HG03064 (cell line): ENCODE data around the gene CELA2B.
"Not testable (repeated sequence)": the region's sequence is repeated elsewhere in the genome, so short reads cannot be mapped to it uniquely, and the experiment has no call there.

ENCODE experiments used
- ATAC-seq: cut with Tn5 transposase; IDR thresholded peaks from one replicate; pipeline ENCODE4 v1.9.1; 2021; ENCODE audit warnings: low read depth; ENCODE audit not compliant: unreplicated experiment

The CELA2B gene

GRCh38 chr1:15492596-15492995 lies 16.7 kb downstream of the CELA2B start:
- no peak for ATAC-seq

DNA sequence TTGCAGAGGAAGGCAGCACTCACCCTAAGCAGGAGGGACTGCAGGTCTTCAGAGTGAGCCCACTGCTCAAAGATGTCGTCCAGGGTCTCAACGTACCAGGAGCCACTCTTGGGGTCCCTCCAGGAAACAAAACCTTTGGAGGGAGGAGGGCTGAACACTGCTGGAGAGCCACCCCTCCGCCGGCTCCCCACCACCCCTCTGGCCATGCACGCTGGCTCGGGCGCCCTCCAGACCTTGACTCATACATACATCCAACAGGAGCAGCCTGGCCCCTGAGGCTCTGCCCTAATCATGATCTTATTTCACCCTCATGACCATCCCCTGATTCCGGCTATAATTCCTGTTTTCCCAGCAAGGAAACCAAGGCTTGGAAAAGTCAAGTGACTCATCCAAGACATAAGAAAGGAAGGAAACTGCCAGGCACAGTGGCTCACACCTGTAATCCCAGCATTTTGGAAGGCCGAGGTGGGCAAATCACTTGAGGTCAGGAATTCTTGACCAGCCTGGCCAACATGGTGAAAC lies 18.0 kb downstream of the CELA2B start:
- no peak for ATAC-seq

- no peak for ATAC-seq
These were observed 24.6 kb downstream of the CELA2B start for GRCh38 chr1:15500184-15501178.

GRCh38 chr1:15501208-15502032 lies 25.5 kb downstream of the CELA2B start:
- ATAC-seq: no peak

DNA sequence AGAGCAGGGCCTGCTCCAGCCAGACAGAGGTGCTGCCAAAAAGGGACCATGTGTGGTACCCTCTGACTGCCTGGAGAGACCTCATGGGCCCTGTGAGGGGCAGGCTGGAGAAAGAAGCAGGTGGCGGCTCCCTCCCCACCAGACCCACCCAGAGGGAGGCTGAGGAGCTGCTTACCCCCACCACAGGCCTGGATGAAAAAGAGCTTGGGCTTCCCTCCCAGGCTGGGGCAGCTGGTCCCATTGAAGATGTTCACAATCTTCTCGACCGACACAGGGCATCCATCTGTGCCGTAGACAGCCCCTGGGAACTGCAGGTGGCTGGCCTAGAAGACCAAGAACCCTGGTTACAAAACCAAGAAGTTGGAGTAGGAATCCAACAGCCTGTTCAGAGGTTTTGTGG lies 28.5 kb downstream of the CELA2B start:
- no peak for ATAC-seq

- ATAC-seq: no peak
These were observed 30.9 kb downstream of the CELA2B start for GRCh38 chr1:15506831-15507230.

GRCh38 chr1:15507278-15507677 lies 31.4 kb downstream of the CELA2B start:
- no peak for ATAC-seq

DNA sequence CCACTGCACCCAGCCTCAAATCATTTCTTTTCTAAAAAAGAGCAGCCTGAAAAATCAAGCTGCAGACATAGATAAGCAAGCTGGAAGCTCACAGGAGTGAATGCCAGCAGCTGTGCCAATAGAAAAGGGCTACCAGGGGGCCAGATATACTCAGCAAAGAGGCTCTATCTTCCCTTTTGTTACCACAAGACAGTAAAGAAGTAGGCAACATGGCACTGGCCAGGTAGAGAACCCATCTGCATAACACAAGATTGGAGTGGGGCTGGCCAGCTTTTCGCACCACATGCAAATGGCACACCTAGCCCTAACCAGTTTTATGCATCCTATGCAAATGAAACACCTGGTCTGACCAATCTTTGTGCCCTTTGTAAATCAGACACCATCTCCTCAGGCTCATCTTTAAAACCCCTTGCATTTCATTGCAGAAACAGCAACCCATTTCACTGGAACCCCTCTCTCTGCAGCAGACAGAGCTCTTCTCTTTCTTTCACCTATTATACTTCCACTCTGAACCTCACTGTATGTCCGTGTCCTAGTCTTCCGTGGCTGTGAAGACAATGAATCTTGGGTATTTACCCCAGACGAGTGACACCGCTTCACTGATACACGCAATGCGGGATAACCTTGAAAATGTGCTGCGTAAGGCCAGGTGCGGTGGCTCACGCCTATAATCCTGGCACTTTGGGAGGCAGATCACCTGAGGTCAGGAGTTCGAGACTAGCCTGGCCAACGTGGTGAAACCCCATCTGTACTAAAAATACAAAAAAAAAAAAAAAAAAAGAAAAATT lies 33.0 kb downstream of the CELA2B start:
- no peak for ATAC-seq

DNA sequence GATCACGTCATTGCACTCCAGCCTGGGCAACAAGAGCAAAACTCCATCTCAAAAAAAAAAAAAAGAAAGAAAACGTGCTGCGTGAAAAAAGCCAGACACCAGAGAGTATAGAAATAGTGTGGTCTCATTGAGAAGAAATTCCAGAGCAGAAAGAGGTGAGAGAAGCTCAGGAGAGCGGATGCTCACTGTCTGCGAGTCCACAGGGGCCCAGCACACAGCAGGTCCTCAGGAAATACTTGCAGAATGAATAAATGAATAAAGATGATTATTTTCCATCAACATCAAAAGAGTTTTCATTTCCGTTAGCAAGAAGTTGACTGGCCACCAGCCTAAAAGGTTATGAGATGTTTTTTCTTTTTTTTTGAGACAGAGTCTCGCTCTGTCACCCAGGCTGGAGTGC lies 33.7 kb downstream of the CELA2B start:
- ATAC-seq: no peak

GRCh38 chr1:15510611-15511405 lies 34.9 kb downstream of the CELA2B start:
- no peak for ATAC-seq

- no peak for ATAC-seq
These were observed 37.3 kb downstream of the CELA2B start for GRCh38 chr1:15513192-15513591.

- no peak for ATAC-seq
These were observed 38.0 kb downstream of the CELA2B start for GRCh38 chr1:15513919-15514318.

- not testable (repeated sequence) for ATAC-seq
These were observed 38.7 kb downstream of the CELA2B start for GRCh38 chr1:15514557-15514956.

DNA sequence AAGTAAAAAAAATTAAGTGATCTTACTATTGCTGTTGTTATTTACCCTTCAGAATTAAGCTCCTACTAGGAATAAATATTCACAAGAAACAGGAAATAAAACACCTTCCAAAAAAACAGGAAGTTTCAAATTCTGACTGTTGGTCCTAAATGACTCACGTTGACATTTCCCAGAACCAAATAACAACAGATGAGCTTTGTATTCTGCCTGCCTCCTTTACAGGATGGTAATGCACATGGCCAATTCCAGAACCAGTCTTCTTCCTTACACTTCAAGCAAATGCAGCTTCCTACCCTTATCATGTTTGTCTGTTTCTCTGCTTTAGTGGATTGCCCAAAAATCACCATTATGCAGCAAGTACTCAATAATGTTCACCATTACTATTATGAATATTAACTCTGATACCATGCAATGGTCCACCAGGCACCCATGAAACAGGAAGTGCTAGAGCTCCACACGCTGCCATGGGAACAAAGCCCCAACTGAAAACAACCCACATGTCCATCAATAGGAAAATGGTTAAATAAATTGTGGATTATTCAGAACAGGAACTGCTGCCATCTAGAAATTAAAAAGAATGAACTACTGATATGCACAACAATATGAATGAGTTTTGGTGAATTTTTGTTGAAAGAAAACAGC lies 39.2 kb downstream of the CELA2B start:
- no peak for ATAC-seq

DNA sequence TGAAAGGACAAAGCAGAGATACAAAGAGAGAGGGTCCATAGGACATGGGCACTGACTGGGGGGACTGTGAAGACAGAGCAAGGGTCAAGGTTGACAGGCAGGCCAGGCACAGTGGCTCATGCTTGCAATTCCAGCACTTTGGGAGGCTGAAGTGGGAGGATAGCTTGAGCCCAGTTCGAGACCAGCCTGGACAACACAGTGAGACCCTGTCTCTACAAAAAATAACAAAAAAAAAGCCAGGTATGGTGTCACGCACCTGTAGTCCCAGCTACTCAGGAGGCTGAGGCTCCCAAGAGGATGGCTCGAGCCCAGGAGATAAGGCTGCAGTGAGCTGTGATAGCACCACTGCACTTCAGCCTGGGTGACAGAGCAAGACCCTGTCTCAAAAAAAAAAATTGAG lies 43.7 kb downstream of the CELA2B start:
- ATAC-seq: no peak

DNA sequence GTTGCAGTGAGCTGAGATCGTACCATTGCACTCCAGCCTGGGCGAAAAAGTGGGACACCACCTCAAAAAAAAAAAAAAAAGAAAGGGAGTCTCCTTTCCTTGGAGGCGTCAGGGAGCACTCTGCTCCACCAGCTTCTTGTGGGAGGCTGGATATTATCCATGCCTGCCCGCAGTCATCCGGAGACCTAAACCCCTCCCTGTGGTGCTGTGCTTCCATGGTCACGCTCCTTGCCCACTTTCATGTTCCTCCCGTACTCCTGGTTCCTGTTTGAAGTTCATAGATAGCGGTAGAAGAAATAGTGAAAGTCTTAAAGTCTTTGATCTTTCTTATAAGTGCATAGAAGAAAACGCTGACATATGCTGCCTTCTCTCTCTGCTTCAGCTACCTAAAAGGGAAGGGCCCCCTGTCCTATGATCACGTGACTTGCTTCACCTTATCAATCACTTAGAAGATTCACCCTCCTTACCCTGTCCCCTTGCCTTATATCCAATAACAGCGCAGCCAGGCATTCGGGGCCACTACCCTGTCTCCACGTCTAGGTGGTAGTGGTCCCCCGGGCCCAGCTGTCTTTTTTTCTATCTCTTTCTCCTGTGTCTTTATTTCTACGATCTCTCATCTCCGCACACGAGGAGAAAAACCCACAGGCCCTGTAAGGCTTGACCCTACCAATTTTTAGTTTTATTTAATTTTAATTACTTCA lies 45.5 kb downstream of the CELA2B start:
- not testable (repeated sequence) for ATAC-seq

GRCh38 chr1:15522551-15522950 lies 46.6 kb downstream of the CELA2B start:
- no peak for ATAC-seq
